ENCODE data around the gene LSAMP. TPM values are rescaled to one million over a fixed set of nuclear protein-coding genes. Genes with fewer than 3 reads are reported as not detected.

The LSAMP gene
- total and polyA plus RNA-seq, 9 of the 15 experiments (the other 6 are each of a cell fraction or from before 2014, with no cell fraction given), result 0.09 to 0.11 TPM; not detected in 7

DNA sequence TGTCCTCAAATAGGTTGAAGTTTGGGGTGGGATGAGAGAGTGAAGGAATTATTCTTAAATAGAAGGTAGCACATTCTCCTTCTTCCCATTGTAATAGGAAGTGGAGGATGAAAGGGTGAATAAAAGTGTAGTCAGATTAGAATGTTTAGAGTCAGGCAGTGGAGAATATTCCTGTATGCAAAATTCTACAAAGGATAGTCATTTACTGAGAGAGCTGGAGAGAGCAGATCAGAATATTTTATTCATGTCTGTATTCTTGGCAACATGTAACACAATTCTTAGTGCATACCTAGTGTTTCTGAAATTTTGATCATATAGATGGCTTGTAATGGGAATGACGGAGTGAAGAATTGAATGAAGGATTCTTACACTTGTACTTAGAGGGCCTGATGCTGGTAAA, 139.1 kb downstream of the LSAMP start:
- POLR2A ChIA-PET, result no interaction called here
- Histone ChIP-seq H3K9me1 (ENCODE audit: control insufficient read depth, insufficient read depth, low read length) (no peaks in the 10 kb centered on the region), H3K9ac (ENCODE audit: insufficient read depth in 1 of 2, low read depth in 2 of 2, low read length in 2 of 2) (no peak overlapping the region), H3K36me3 (ENCODE audit: control insufficient read depth, insufficient read depth, low read length) (no peaks in the 10 kb centered on the region), H3K27me3 (ENCODE audit: control insufficient read depth in 2 of 2, insufficient read depth in 2 of 2, low read length in 2 of 2) (no peaks in the 10 kb centered on the region), H3K27ac (ENCODE audit: extremely low read depth, low read depth, low read length) (no peak overlapping the region), H2AFZ (ENCODE audit: low read depth, low read length) (no peak overlapping the region), H3K4me1 (replicated peaks in 1 of 2; ENCODE audit: control insufficient read depth in 2 of 2, insufficient read depth in 2 of 2, low read length in 2 of 2) (peaks cover 0 to 7% of the 10 kb centered on the region in 2 experiments; a peak in 1 of 5 replicates), H3K4me3 (no peak overlapping the region), H4K20me1 (replicated peaks; ENCODE audit: control insufficient read depth, insufficient read depth, low read length) (no peaks in the 10 kb centered on the region), H3K9me3 (replicated peaks; ENCODE audit: control insufficient read depth, insufficient read depth, low read depth, low read length) (no peaks in the 10 kb centered on the region), H3K79me2 (ENCODE audit: control insufficient read depth, insufficient read depth, low read length) (no peaks in the 10 kb centered on the region), H3K4me2 (ENCODE audit: insufficient read depth, low read length) (no peak overlapping the region)
- in situ Hi-C loops (cut with MboI), result no loop called here
- CTCF ChIA-PET (ENCODE audit: low intra/inter-chr PET ratio), result no interaction called here
- intact Hi-C loops (cut with micrococcal nuclease), result no loop called here
- FAIRE-seq, result no peak
- no peak for ATAC-seq
- no TSS peak for BruUV-seq (replicated peaks)
- no peak for DNase-seq (ENCODE audit: extremely low read depth in 1 of 4, low spot score in 3 of 4)
- 56% methylated on average over 1 of the region's 1 CpG for WGBS (ENCODE audit: insufficient coverage, low coverage, missing lambda C conversion rate)
- no peak for TF ChIP-seq PURB (CRISPR knock-in tag; IDR thresholded peaks at IDR 0.05; ENCODE audit: low read depth)
- TF ChIP-seq GATAD2A (IDR thresholded peaks at IDR 0.05), result no peak
- TF ChIP-seq, protein P1, sequence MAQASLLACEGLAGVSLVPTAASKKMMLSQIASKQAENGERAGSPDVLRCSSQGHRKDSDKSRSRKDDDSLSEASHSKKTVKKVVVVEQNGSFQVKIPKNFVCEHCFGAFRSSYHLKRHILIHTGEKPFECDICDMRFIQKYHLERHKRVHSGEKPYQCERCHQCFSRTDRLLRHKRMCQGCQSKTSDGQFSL (CRISPR knock-in tag; IDR thresholded peaks at IDR 0.05), result no peak
- TF ChIP-seq, protein P1 (tag; IDR thresholded peaks at IDR 0.05), result no peak
- TF ChIP-seq, protein P2, sequence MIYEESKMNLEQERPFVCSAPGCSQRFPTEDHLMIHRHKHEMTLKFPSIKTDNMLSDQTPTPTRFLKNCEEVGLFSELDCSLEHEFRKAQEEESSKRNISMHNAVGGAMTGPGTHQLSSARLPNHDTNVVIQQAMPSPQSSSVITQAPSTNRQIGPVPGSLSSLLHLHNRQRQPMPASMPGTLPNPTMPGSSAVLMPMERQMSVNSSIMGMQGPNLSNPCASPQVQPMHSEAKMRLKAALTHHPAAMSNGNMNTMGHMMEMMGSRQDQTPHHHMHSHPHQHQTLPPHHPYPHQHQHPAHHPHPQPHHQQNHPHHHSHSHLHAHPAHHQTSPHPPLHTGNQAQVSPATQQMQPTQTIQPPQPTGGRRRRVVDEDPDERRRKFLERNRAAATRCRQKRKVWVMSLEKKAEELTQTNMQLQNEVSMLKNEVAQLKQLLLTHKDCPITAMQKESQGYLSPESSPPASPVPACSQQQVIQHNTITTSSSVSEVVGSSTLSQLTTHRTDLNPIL (CRISPR knock-in tag; IDR thresholded peaks at IDR 0.05), result no peak
- TF ChIP-seq SRF (CRISPR knock-in tag; IDR thresholded peaks at IDR 0.05), result no peak
- TF ChIP-seq POLR2H (tag; IDR thresholded peaks at IDR 0.05; ENCODE audit: low read depth), result no peak
- TF ChIP-seq ZNF699 (CRISPR knock-in tag; IDR thresholded peaks at IDR 0.05; ENCODE audit: insufficient replicate concordance), result no peak
- no peak for TF ChIP-seq RNF2 (IDR thresholded peaks at IDR 0.05)
- no peak for TF ChIP-seq RBM22 (IDR thresholded peaks at IDR 0.05; ENCODE audit: low read depth, low read length, poor library complexity, severe bottlenecking)
- TF ChIP-seq TBP (optimal IDR thresholded peaks at IDR 0.05; ENCODE audit: low read depth, low read length), result no peak
- TF ChIP-seq RBM15 (IDR thresholded peaks at IDR 0.05; ENCODE audit: insufficient read depth, low read length), result no peak
- TF ChIP-seq MCM3 (IDR thresholded peaks at IDR 0.05), result no peak
- no peak for TF ChIP-seq CBFA2T2 (conservative IDR thresholded peaks at IDR 0.05)
- no peak for TF ChIP-seq MED1 (CRISPR knock-in tag; IDR thresholded peaks at IDR 0.05; ENCODE audit: borderline replicate concordance)
- TF ChIP-seq ZC3H4 (CRISPR knock-in tag; IDR thresholded peaks at IDR 0.05; ENCODE audit: borderline replicate concordance), result no peak
- no peak for TF ChIP-seq RBM14 (IDR thresholded peaks at IDR 0.05; ENCODE audit: borderline replicate concordance, insufficient read depth, low read depth, low read length)
- no peak for TF ChIP-seq KLF16 (IDR thresholded peaks at IDR 0.05)
- TF ChIP-seq, protein P3, sequence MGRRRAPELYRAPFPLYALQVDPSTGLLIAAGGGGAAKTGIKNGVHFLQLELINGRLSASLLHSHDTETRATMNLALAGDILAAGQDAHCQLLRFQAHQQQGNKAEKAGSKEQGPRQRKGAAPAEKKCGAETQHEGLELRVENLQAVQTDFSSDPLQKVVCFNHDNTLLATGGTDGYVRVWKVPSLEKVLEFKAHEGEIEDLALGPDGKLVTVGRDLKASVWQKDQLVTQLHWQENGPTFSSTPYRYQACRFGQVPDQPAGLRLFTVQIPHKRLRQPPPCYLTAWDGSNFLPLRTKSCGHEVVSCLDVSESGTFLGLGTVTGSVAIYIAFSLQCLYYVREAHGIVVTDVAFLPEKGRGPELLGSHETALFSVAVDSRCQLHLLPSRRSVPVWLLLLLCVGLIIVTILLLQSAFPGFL (CRISPR knock-in tag; IDR thresholded peaks at IDR 0.05), result no peak
